SU-DHL-6 (cell line): Measurements from ENCODE around the gene ZBTB3.

Experiments used
- H2AFZ ChIP-seq: fragments of 200-600 bp; sonication (generic); 2 replicates; pipeline ENCODE4 v1.6.1; 2014; ENCODE audit warnings: low read depth, mild to moderate bottlenecking, moderate library complexity, mixed read lengths, antibody characterized with exemption, low read length; ENCODE audit not compliant: severe bottlenecking
- H3F3A ChIP-seq: fragments of 200-600 bp; shearing (Covaris generic); 2 replicates; pipeline ENCODE4 v1.6.0; 2016; ENCODE audit warnings: antibody characterized with exemption, mild to moderate bottlenecking; ENCODE audit not compliant: insufficient read depth
- H3K27ac ChIP-seq: fragments of 200-600 bp; sonication (generic); 2 replicates; pipeline ENCODE4 v1.5.1; 2016; ENCODE audit warnings: low read depth, mild to moderate bottlenecking, low read length, moderate library complexity, mixed read lengths
- H3K27me3 ChIP-seq: fragments of 200-600 bp; sonication (generic), shearing (Covaris generic); 2 replicates; pipeline ENCODE4 v1.6.0; 2014; ENCODE audit warnings: mild to moderate bottlenecking, low read length
- H3K36me3 ChIP-seq: fragments of 200-600 bp; sonication (generic); 2 replicates; pipeline ENCODE4 v1.6.1; 2014; ENCODE audit warnings: mild to moderate bottlenecking, low read length, mixed read lengths
- H3K4me2 ChIP-seq: fragments of 300-600, 200-600 bp; shearing (Covaris generic), sonication (generic); 2 replicates; pipeline ENCODE4 v1.6.0; 2014; ENCODE audit warnings: low read length, low read depth, mild to moderate bottlenecking; ENCODE audit not compliant: poor library complexity, severe bottlenecking
- H3K4me3 ChIP-seq: fragments of 200-600 bp; sonication (generic); 2 replicates; pipeline ENCODE4 v1.5.1; 2014; ENCODE audit warnings: antibody characterized with exemption, low read length, mild to moderate bottlenecking, mixed read lengths; ENCODE audit not compliant: insufficient read depth, poor library complexity, severe bottlenecking
- H3K79me2 ChIP-seq: fragments of 200-600 bp; sonication (generic); 2 replicates; pipeline ENCODE4 v1.6.1; 2014; ENCODE audit warnings: mild to moderate bottlenecking, low read length, moderate library complexity; ENCODE audit not compliant: insufficient read depth
- H3K9ac ChIP-seq: fragments of 200-600 bp; sonication (generic); 2 replicates; pipeline ENCODE4 v1.7.0; 2014; ENCODE audit warnings: mild to moderate bottlenecking, low read length
- H3K9me2 ChIP-seq: fragments of 200-600 bp; sonication (generic); replicated peaks from 2 replicates; pipeline ENCODE4 v1.6.1; 2014; ENCODE audit warnings: low read length; ENCODE audit not compliant: insufficient read depth
- H3K9me3 ChIP-seq: fragments of 200-600 bp; sonication (generic); 2 replicates; pipeline ENCODE4 v1.6.1; 2014; ENCODE audit warnings: low read length, mixed read lengths; ENCODE audit not compliant: insufficient read depth
- H4K20me1 ChIP-seq: fragments of 200-600 bp; sonication (generic); 2 replicates; pipeline ENCODE4 v1.6.1; 2014; ENCODE audit warnings: low read depth, mild to moderate bottlenecking, antibody characterized with exemption, low read length, moderate library complexity, mixed read lengths
- EZH2phosphoT487 ChIP-seq: fragments of 200-600 bp; sonication (generic), shearing (Covaris generic); conservative IDR thresholded peaks from 2 replicates; pipeline ENCODE4 v1.6.1; 2018; ENCODE audit warnings: mild to moderate bottlenecking, antibody characterized with exemption, low read length, moderate library complexity, mixed read lengths
- TF ChIP-seq, protein P1 (sequence below): fragments of 200-600 bp; sonication (generic); IDR thresholded peaks from one replicate; pipeline ENCODE4 v1.5.1; 2017; ENCODE audit warnings: antibody characterized with exemption, mild to moderate bottlenecking, low read length, moderate library complexity; ENCODE audit not compliant: insufficient read depth, poor library complexity, severe bottlenecking

Gene ZBTB3

DNA sequence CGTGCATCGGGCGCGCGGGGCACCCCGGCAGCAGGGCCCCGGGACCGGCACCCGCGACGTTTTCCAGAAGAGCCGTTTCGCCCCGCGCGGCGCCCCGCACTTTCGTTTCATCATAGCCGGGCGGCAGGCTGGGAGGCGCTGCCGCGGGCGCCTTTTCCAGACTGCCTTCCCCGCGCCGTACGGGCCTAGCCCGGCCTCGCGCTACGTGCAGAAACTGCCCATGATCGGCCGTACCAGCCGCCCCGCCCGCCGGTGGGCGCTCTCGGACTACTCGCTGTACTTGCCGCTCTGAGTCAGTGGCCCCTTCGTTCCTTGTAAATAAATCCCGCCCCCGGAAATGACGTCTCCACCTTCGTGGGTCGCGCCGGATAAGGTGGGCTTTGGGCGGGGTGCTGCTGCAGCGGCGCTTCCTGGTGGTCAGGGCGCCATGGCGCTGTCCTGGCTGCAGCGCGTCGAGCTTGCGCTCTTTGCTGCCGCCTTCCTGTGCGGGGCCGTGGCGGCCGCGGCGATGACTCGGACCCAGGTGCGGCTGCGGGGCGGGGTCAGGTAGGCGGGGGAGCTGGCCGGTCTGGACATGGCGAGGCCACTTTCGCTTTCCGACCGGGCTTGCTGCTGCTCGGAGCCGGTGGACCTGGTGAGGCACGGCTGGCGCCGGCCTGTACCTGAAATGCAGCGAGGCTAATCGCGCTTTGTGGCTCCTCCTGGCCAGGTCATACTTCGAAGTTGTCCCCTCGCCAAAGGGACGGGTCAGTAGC, 33.2 kb upstream of the ZBTB3 start, which contains the start of gene TMEM179B:
TMEM179B (plus strand) TSS at position 398 of the 755 bp plus-strand sequence; CDS start at position 428, 30 bp downstream.
- H3K9me3 ChIP-seq = no peaks in the 10 kb centered on the region
- H2AFZ ChIP-seq = peak within 1 kb of the TSS; percentile 1
- peak within 1 kb of the TSS; percentile 75 for H3K27ac ChIP-seq
- no peaks in the 10 kb centered on the region for H3K9me2 ChIP-seq
- peak within 1 kb of the TSS; percentile 93 for H3K9ac ChIP-seq
- H3F3A ChIP-seq = peaks cover 24% of the 10 kb centered on the region
- TF ChIP-seq EZH2phosphoT487 = no peak
- TF ChIP-seq, protein P1, sequence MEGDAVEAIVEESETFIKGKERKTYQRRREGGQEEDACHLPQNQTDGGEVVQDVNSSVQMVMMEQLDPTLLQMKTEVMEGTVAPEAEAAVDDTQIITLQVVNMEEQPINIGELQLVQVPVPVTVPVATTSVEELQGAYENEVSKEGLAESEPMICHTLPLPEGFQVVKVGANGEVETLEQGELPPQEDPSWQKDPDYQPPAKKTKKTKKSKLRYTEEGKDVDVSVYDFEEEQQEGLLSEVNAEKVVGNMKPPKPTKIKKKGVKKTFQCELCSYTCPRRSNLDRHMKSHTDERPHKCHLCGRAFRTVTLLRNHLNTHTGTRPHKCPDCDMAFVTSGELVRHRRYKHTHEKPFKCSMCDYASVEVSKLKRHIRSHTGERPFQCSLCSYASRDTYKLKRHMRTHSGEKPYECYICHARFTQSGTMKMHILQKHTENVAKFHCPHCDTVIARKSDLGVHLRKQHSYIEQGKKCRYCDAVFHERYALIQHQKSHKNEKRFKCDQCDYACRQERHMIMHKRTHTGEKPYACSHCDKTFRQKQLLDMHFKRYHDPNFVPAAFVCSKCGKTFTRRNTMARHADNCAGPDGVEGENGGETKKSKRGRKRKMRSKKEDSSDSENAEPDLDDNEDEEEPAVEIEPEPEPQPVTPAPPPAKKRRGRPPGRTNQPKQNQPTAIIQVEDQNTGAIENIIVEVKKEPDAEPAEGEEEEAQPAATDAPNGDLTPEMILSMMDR = no peak
- no peaks in the 10 kb centered on the region for H3K27me3 ChIP-seq
- no peaks in the 10 kb centered on the region for H4K20me1 ChIP-seq
- H3K79me2 ChIP-seq = peaks cover 37% of the 10 kb centered on the region
- H3K4me3 ChIP-seq = peak within 1 kb of the TSS; percentile 91
- H3K36me3 ChIP-seq = no peaks in the 10 kb centered on the region; the same call in 1 of the 2 replicates
- H3K4me2 ChIP-seq = peak within 1 kb of the TSS; percentile 69

DNA sequence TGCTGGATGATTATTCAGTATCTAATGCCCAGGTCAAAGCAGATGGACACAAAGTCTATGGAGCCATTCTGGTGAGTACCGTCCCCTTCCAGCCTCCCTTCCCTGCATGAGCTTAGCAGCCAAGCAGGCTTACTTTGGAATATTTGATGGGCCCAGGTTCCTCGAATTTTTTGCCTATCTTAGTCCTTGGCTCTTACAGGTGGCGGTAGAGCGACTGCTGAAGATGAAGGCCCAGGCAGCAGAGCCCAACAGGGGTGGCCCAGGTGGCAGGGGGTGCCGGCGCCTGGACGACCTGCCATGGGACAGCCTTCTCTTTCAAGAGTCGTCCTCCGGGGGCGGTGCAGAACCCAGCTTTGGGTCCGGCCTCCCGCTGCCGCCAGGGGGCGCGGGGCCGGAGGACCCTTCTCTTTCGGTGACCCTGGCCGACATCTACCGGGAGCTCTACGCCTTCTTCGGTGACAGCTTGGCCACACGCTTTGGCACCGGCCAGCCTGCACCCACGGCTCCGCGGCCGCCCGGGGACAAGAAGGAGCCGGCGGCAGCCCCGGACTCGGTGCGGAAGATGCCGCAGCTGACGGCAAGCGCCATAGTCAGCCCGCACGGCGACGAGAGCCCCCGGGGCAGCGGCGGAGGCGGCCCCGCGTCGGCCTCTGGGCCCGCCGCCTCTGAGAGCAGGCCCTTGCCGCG, 32.5 kb upstream of the ZBTB3 start:
- Histone ChIP-seq H3K9me2 (no peaks in the 10 kb centered on the region), H3K9ac (peak overlapping the region; percentile 93), H3K27ac (peak overlapping the region; percentile 75), H3K9me3 (no peaks in the 10 kb centered on the region), H3F3A (peaks cover 22% of the 10 kb centered on the region), H3K4me2 (peak overlapping the region; percentile 69), H3K36me3 (no peaks in the 10 kb centered on the region; the same call in 1 of the 2 replicates), H4K20me1 (no peaks in the 10 kb centered on the region), H3K4me3 (peak overlapping the region; percentile 91), H2AFZ (no peak overlapping the region), H3K27me3 (no peaks in the 10 kb centered on the region), H3K79me2 (peaks cover 34% of the 10 kb centered on the region)
- no peak for TF ChIP-seq EZH2phosphoT487
- TF ChIP-seq, protein P1 = peak; percentile 88

DNA sequence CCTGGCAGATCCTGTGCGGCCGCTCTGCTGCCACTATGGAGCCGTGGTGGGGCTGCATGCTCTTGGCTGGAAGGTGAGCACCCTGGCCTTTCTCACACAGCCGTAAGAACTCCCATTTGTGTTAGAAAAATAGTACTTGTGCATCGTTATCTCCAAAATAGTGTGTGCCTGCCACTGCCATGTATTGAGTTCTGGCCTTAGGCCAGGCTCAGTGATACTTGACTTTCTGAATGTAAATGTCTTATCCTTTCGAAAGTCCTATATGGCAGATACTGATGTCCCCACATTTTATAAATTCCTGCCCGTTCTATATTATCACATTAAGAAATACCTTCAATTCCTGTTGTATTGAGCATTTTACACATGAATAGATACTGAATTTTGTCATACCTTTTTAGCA, 28.8 kb upstream of the ZBTB3 start:
- Histone ChIP-seq H3F3A (no peaks in the 10 kb centered on the region), H2AFZ (no peak overlapping the region), H3K27ac (no peak overlapping the region), H3K9me2 (no peaks in the 10 kb centered on the region), H3K27me3 (no peaks in the 10 kb centered on the region), H3K79me2 (peaks cover 10% of the 10 kb centered on the region), H3K9me3 (no peaks in the 10 kb centered on the region), H3K9ac (no peak overlapping the region), H3K36me3 (no peaks in the 10 kb centered on the region; the same call in 1 of the 2 replicates), H3K4me2 (no peak overlapping the region), H4K20me1 (no peaks in the 10 kb centered on the region), H3K4me3 (no peak overlapping the region)
- TF ChIP-seq, protein P1 = no peak
- no peak for TF ChIP-seq EZH2phosphoT487
